GM12878 (cell line): ENCODE data around the gene CEP128. TPM values are rescaled to one million over a fixed set of nuclear protein-coding genes. Genes with fewer than 3 reads are reported as not detected.

Source experiments
- ATAC-seq: fragments of 200-7000 bp; cut with Tn5 transposase; 3 replicates; pipeline ENCODE4 v1.9.1; 2020; ENCODE audit warnings: mild to moderate bottlenecking, moderate library complexity
- BruUV-seq: library from RNA; stranded (reverse); fragments of 400-500 nt; replicated peaks from 2 replicates; lab custom pipeline; 2021; lab: Mats Ljungman, UMichigan
- CTCF ChIA-PET: fragments of 300-600 bp; sonication (Branson Sonifier 250); formaldehyde crosslinking; extraction: SDS; loops from one replicate; lab custom pipeline; 2021; ENCODE audit warnings: inconsistent platforms; lab: Yijun Ruan, JAX
- POLR2A ChIA-PET: fragments of 350-600 bp; formaldehyde crosslinking; extraction: SDS; loops from one replicate; lab custom pipeline; 2021; ENCODE audit warnings: inconsistent platforms; lab: Charles Lee
- RAD21 ChIA-PET: fragments of 300-600 bp; sonication (Branson Sonifier 250); formaldehyde crosslinking; loops from one replicate; lab custom pipeline; 2023; ENCODE audit warnings: antibody characterized with exemption; ENCODE audit not compliant: unreplicated experiment; lab: Charles Lee
- SMC1A ChIA-PET: fragments of 300-600 bp; sonication (Branson Sonifier 250); formaldehyde crosslinking; loops from one replicate; lab custom pipeline; 2023; ENCODE audit not compliant: unreplicated experiment, uncharacterized antibody; lab: Charles Lee
- DNase-seq: peaks from one replicate; pipeline ENCODE4 v3.0.0-alpha.2; 2011; ENCODE audit warnings: low read depth, low spot score
- FAIRE-seq: peaks from 3 replicates; lab custom pipeline; 2011; peaks lifted over from hg19 to GRCh38; lab: Jason Lieb, UNC
- H2AFZ ChIP-seq: 2 replicates; pipeline ENCODE4 v1.6.0; 2011; ENCODE audit warnings: low read depth, low read length, control low read depth; ENCODE audit not compliant: control insufficient read depth
- H3K27ac ChIP-seq: 2 replicates; pipeline ENCODE4 v1.5.1; 2011; ENCODE audit warnings: control low read depth; ENCODE audit not compliant: control insufficient read depth, insufficient read depth
- H3K27me3 ChIP-seq, 2 experiments: replicated peaks in 1 of 2; 2 replicates each; pipeline versions ENCODE4 v1.6.0 to v1.6.1; 2011; ENCODE audit warnings: low read length in 1 of 2; ENCODE audit not compliant: control insufficient read depth in 2 of 2, insufficient read depth in 2 of 2
- H3K36me3 ChIP-seq, 2 experiments: 2 replicates each; pipeline ENCODE4 v1.5.1; 2011; ENCODE audit warnings: low read length in 1 of 2; ENCODE audit not compliant: control insufficient read depth in 2 of 2, insufficient read depth in 2 of 2
- H3K4me1 ChIP-seq: 2 replicates; pipeline ENCODE4 v1.6.1; 2011; ENCODE audit warnings: mild to moderate bottlenecking, low read length, moderate library complexity, mixed read lengths; ENCODE audit not compliant: control insufficient read depth, insufficient read depth
- H3K4me2 ChIP-seq: 2 replicates; pipeline ENCODE4 v1.6.0; 2011; ENCODE audit warnings: control low read depth; ENCODE audit not compliant: control insufficient read depth, insufficient read depth
- H3K4me3 ChIP-seq: fragments of 200-600 bp; sonication (generic); 2 replicates; pipeline ENCODE4 v1.5.1; 2016
- H3K79me2 ChIP-seq: 2 replicates; pipeline ENCODE4 v1.6.0; 2011; ENCODE audit warnings: low read length; ENCODE audit not compliant: control insufficient read depth, insufficient read depth
- H3K9ac ChIP-seq: 2 replicates; pipeline ENCODE4 v1.8.0; 2011; ENCODE audit warnings: low read length, control low read depth, mixed read lengths; ENCODE audit not compliant: control insufficient read depth, insufficient read depth
- H3K9me3 ChIP-seq: replicated peaks from 3 replicates; pipeline ENCODE4 v1.5.1; 2011; ENCODE audit warnings: mild to moderate bottlenecking, low read length; ENCODE audit not compliant: control insufficient read depth, insufficient read depth
- H4K20me1 ChIP-seq: 2 replicates; pipeline ENCODE4 v1.6.0; 2011; ENCODE audit not compliant: control insufficient read depth, insufficient read depth
- CBX3 ChIP-seq: fragments of 200-600 bp; sonication (generic); IDR thresholded peaks from 2 replicates; pipeline ENCODE4 v1.6.1; 2016; ENCODE audit warnings: low read depth, borderline replicate concordance
- EZH2 ChIP-seq: IDR thresholded peaks from 2 replicates; pipeline ENCODE4 v1.6.1; 2012; ENCODE audit warnings: low read depth, mild to moderate bottlenecking, control low read depth, inconsistent platforms, low read length, borderline replicate concordance; ENCODE audit not compliant: control insufficient read depth
- GATAD2B ChIP-seq: fragments of 450-650 bp; conservative IDR thresholded peaks from 2 replicates; pipeline ENCODE4 v1.6.1; 2017; ENCODE audit warnings: low read depth, mild to moderate bottlenecking, moderate library complexity
- JUND ChIP-seq: IDR thresholded peaks from 2 replicates; pipeline ENCODE4 v1.6.1; 2012; ENCODE audit warnings: low read depth, mild to moderate bottlenecking, low read length, improper control_type of control experiment, moderate library complexity
- KLF5 ChIP-seq: fragments of 450-650 bp; IDR thresholded peaks from 2 replicates; pipeline ENCODE4 v1.6.1; 2014; ENCODE audit warnings: mild to moderate bottlenecking; ENCODE audit not compliant: partially characterized antibody
- MXI1 ChIP-seq: fragments of 150-350 bp; IDR thresholded peaks from 2 replicates; pipeline ENCODE4 v1.6.1; 2011; ENCODE audit warnings: low read depth, mild to moderate bottlenecking, inconsistent platforms, low read length, improper control_type of control experiment
- MYB ChIP-seq: fragments of 150-350 bp; IDR thresholded peaks from 2 replicates; pipeline ENCODE4 v1.6.1; 2014; ENCODE audit warnings: mild to moderate bottlenecking, low read depth, low read length, borderline replicate concordance
- NR2C2 ChIP-seq: IDR thresholded peaks from 2 replicates; pipeline ENCODE4 v1.6.1; 2011; ENCODE audit warnings: borderline replicate concordance, low read depth; ENCODE audit not compliant: control insufficient read depth, insufficient read length
- PKNOX1 ChIP-seq: fragments of 450-650 bp; IDR thresholded peaks from 2 replicates; pipeline ENCODE4 v1.6.1; 2016; ENCODE audit warnings: mild to moderate bottlenecking
- RAD51 ChIP-seq: fragments of 450-650 bp; IDR thresholded peaks from 2 replicates; pipeline ENCODE4 v1.6.1; 2016; ENCODE audit warnings: moderate library complexity, mild to moderate bottlenecking, inconsistent platforms
- SREBF1 ChIP-seq: IDR thresholded peaks from 2 replicates; pipeline ENCODE4 v1.6.1; 2012; ENCODE audit warnings: mild to moderate bottlenecking, low read length
- STAT1 ChIP-seq: fragments of 450-650 bp; conservative IDR thresholded peaks from 2 replicates; pipeline ENCODE4 v1.6.1; 2014; ENCODE audit warnings: antibody characterized with exemption, mild to moderate bottlenecking
- WGBS: methylation state at CpG from one replicate; pipeline ENCODE4 v1.1.6; 2016; ENCODE audit warnings: low lambda C conversion rate; ENCODE audit not compliant: insufficient replicate concordance, insufficient coverage; ENCODE audit errors: missing lambda C conversion rate; 5-methylcytosine and 5-hydroxymethylcytosine counted together
- in situ Hi-C: fragments of 300-500 bp; cut with MboI; formaldehyde crosslinking; loops from 9 replicates; pipeline ENCODE4 v1.14.3; 2018; ENCODE audit warnings: mixed read lengths
- intact Hi-C: fragments of 100-400 bp; cut with micrococcal nuclease; formaldehyde crosslinking; loops from one replicate; pipeline ENCODE4 v1.14.2; 2022; ENCODE audit not compliant: unreplicated experiment
- polyA plus RNA-seq, 11 experiments: library from polyadenylated mRNA; depleted of rRNA in 4 of 11; unstranded in 6 of 11; stranded (reverse) in 5 of 11; fragments of >200 nt; fragmentation: Nextera tagmentation in 4 of 11; fragmentation: Illumina TruSeq in 1 of 11; extraction: Ambion mirVana in 4 of 11; extraction: Trizol in 1 of 11; gene quantifications; 1 replicate in 1 of 11; 2 replicates in 10 of 11; pipeline versions ENCODE4 v1.2.1 to v1.2.3, GENCODE V29; 2011 to 2016; ENCODE audit warnings: inconsistent platforms in 2 of 11, missing spikeins in 2 of 11, low read depth in 1 of 11
- total RNA-seq, 4 experiments: library from RNA; depleted of rRNA in 3 of 4; stranded (reverse); fragments of >200 nt in 3 of 4; fragmentation: Illumina TruSeq in 1 of 4; extraction: Trizol in 1 of 4; gene quantifications; 2 replicates each; pipeline versions ENCODE4 v1.2.1 to v1.2.3, GENCODE V29; 2013 to 2021
- TF ChIP-seq, protein P1 (sequence below): IDR thresholded peaks from 2 replicates; pipeline ENCODE4 v1.6.1; 2012; ENCODE audit warnings: low read depth, low read length, improper control_type of control experiment
- TF ChIP-seq, protein P2 (sequence below): IDR thresholded peaks from 2 replicates; pipeline ENCODE4 v1.6.1; 2011; ENCODE audit warnings: low read depth, mild to moderate bottlenecking, low read length, moderate library complexity, borderline replicate concordance; ENCODE audit errors: extremely low read depth

Gene CEP128
- total and polyA plus RNA-seq, 10 of the 15 experiments (the other 5 are each of a cell fraction or from before 2014, with no cell fraction given) = 1.1 to 6.7 (median 3.4) TPM

DNA sequence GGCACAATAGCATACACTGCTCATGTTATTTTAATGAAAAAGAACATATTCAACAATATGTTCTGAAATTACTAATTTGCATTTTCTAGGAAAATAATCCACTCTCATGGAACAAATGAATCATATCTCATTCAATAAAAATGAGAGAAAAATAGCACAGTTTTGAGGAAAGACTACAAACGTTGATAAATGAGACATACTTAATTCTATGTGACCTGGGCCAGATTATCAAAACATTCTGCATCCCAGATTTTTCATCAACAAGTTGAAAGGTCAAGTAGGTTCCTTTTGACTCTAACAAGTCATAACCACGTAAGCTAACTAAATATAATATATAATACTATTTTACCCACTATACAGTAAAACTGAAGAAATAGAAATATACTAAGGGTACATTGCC is 296.7 kb downstream of the CEP128 start:
- in situ Hi-C loops = no loop called here
- Histone ChIP-seq H3K9me3 (no peaks in the 10 kb centered on the region), H3K79me2 (no peaks in the 10 kb centered on the region), H3K4me1 (no peaks in the 10 kb centered on the region), H3K36me3 (no peaks in the 10 kb centered on the region), H3K27me3 (no peaks in the 10 kb centered on the region), H3K4me3 (no peak overlapping the region), H3K27ac (no peak overlapping the region), H3K4me2 (no peak overlapping the region), H3K9ac (no peak overlapping the region), H4K20me1 (no peaks in the 10 kb centered on the region), H2AFZ (no peak overlapping the region)
- no peak for TF ChIP-seq KLF5
- no peak for TF ChIP-seq GATAD2B
- no peak for TF ChIP-seq PKNOX1
- no peak for TF ChIP-seq MYB
- TF ChIP-seq, protein P1, sequence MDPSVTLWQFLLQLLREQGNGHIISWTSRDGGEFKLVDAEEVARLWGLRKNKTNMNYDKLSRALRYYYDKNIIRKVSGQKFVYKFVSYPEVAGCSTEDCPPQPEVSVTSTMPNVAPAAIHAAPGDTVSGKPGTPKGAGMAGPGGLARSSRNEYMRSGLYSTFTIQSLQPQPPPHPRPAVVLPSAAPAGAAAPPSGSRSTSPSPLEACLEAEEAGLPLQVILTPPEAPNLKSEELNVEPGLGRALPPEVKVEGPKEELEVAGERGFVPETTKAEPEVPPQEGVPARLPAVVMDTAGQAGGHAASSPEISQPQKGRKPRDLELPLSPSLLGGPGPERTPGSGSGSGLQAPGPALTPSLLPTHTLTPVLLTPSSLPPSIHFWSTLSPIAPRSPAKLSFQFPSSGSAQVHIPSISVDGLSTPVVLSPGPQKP = no peak
- TF ChIP-seq, protein P2, sequence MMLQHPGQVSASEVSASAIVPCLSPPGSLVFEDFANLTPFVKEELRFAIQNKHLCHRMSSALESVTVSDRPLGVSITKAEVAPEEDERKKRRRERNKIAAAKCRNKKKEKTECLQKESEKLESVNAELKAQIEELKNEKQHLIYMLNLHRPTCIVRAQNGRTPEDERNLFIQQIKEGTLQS = no peak
- no peak for TF ChIP-seq STAT1
- no peak for TF ChIP-seq EZH2
- no peak for TF ChIP-seq CBX3
- TF ChIP-seq SREBF1 = no peak
- TF ChIP-seq RAD51 = no peak
- no peak for TF ChIP-seq MXI1
- TF ChIP-seq NR2C2 = no peak
- TF ChIP-seq JUND = no peak
- ATAC-seq (no peak), DNase-seq (no peak), FAIRE-seq (no peak)
- intact Hi-C loops = no loop called here
- 22% methylated on average over 2 of the region's 2 CpGs for WGBS
- SMC1A ChIA-PET = interaction anchor here (1.1 kb wide), 1 partner anchor 1233 kb away, joined by 4 read pairs; no protein-coding TSS in a partner anchor
- no TSS peak for BruUV-seq
- CTCF ChIA-PET = no interaction called here
- POLR2A ChIA-PET = no interaction called here
- RAD21 ChIA-PET = no interaction called here
